ENCODE results near the gene TAF6.

Gene TAF6

GRCh38 chr7:100127866-100128636 is 8.9 kb upstream of the TAF6 start:
- Histone ChIP-seq H3K36me3 (ENCODE audit: control insufficient read depth, insufficient read depth, low read length, severe bottlenecking) (peaks cover 4% of the 10 kb centered on the region), H3K4me3 (ENCODE audit: low read length) (peak overlapping the region; percentile 98), H3K4me1 (ENCODE audit: control insufficient read depth, insufficient read depth, low read length) (peaks cover 19% of the 10 kb centered on the region), H3K27me3 (replicated peaks; ENCODE audit: control insufficient read depth, insufficient read depth, low read length) (no peaks in the 10 kb centered on the region), H3K9me3 (ENCODE audit: control insufficient read depth, low read length) (no peaks in the 10 kb centered on the region), H3K9ac (ENCODE audit: low read length) (peak overlapping the region; percentile 98)
- peak; percentile 24 for DNase-seq (ENCODE audit: low read depth)

GRCh38 chr7:100126931-100127865 is 8.0 kb upstream of the TAF6 start, which contains the start of gene MBLAC1:
MBLAC1 (plus strand) TSS chr7:100126967; CDS start chr7:100127396, 429 bp downstream.
- peaks cover 4% of the 10 kb centered on the region for H3K36me3 ChIP-seq (ENCODE audit: control insufficient read depth, insufficient read depth, low read length, severe bottlenecking)
- H3K4me1 ChIP-seq (ENCODE audit: control insufficient read depth, insufficient read depth, low read length) = peaks cover 15% of the 10 kb centered on the region
- peak; percentile 96 for DNase-seq (ENCODE audit: low read depth)

GRCh38 chr7:100126239-100126930 is 7.2 kb upstream of the TAF6 start:
- Histone ChIP-seq H3K9ac (ENCODE audit: low read length) (peak overlapping the region; percentile 98), H3K4me3 (ENCODE audit: low read length) (peak overlapping the region; percentile 98), H3K27me3 (replicated peaks; ENCODE audit: control insufficient read depth, insufficient read depth, low read length) (no peaks in the 10 kb centered on the region)

More at GRCh38 chr7:100126931-100127865, 8.0 kb upstream of the TAF6 start, which contains the start of gene MBLAC1:
- H3K9me3 ChIP-seq (ENCODE audit: control insufficient read depth, low read length) = no peaks in the 10 kb centered on the region
- peak within 1 kb of the TSS; percentile 98 for H3K9ac ChIP-seq (ENCODE audit: low read length)
- peak within 1 kb of the TSS; percentile 98 for H3K4me3 ChIP-seq (ENCODE audit: low read length)
- H3K27me3 ChIP-seq (replicated peaks; ENCODE audit: control insufficient read depth, insufficient read depth, low read length) = no peaks in the 10 kb centered on the region

GRCh38 chr7:100124301-100125230 is 5.4 kb upstream of the TAF6 start:
- no peaks in the 10 kb centered on the region for H3K9me3 ChIP-seq (ENCODE audit: control insufficient read depth, low read length)
- no peak overlapping the region for H3K9ac ChIP-seq (ENCODE audit: low read length)
- peaks cover 20% of the 10 kb centered on the region for H3K4me1 ChIP-seq (ENCODE audit: control insufficient read depth, insufficient read depth, low read length)
- DNase-seq (ENCODE audit: low read depth) = no peak
- H3K36me3 ChIP-seq (ENCODE audit: control insufficient read depth, insufficient read depth, low read length, severe bottlenecking) = peaks cover 4% of the 10 kb centered on the region
- H3K4me3 ChIP-seq (ENCODE audit: low read length) = no peak overlapping the region
- H3K27me3 ChIP-seq (replicated peaks; ENCODE audit: control insufficient read depth, insufficient read depth, low read length) = no peaks in the 10 kb centered on the region

More at GRCh38 chr7:100126239-100126930, 7.2 kb upstream of the TAF6 start:
- peaks cover 4% of the 10 kb centered on the region for H3K36me3 ChIP-seq (ENCODE audit: control insufficient read depth, insufficient read depth, low read length, severe bottlenecking)
- no peak for DNase-seq (ENCODE audit: low read depth)
- no peaks in the 10 kb centered on the region for H3K9me3 ChIP-seq (ENCODE audit: control insufficient read depth, low read length)
- peaks cover 15% of the 10 kb centered on the region for H3K4me1 ChIP-seq (ENCODE audit: control insufficient read depth, insufficient read depth, low read length)

- Histone ChIP-seq H3K36me3 (ENCODE audit: control insufficient read depth, insufficient read depth, low read length, severe bottlenecking) (peaks cover 4% of the 10 kb centered on the region), H3K27me3 (replicated peaks; ENCODE audit: control insufficient read depth, insufficient read depth, low read length) (no peaks in the 10 kb centered on the region), H3K9ac (ENCODE audit: low read length) (no peak overlapping the region), H3K9me3 (ENCODE audit: control insufficient read depth, low read length) (no peaks in the 10 kb centered on the region), H3K4me3 (ENCODE audit: low read length) (no peak overlapping the region), H3K4me1 (ENCODE audit: control insufficient read depth, insufficient read depth, low read length) (peaks cover 17% of the 10 kb centered on the region)
- DNase-seq (ENCODE audit: low read depth) = no peak
Measured at GRCh38 chr7:100122568-100122967, 3.4 kb upstream of the TAF6 start.

- no peak for DNase-seq (ENCODE audit: low read depth)
- Histone ChIP-seq H3K4me1 (ENCODE audit: control insufficient read depth, insufficient read depth, low read length) (peaks cover 17% of the 10 kb centered on the region), H3K36me3 (ENCODE audit: control insufficient read depth, insufficient read depth, low read length, severe bottlenecking) (peaks cover 4% of the 10 kb centered on the region)
Measured at GRCh38 chr7:100122067-100122466, 2.9 kb upstream of the TAF6 start.

GRCh38 chr7:100120733-100121036 is 1.5 kb upstream of the TAF6 start:
- Histone ChIP-seq H3K4me1 (ENCODE audit: control insufficient read depth, insufficient read depth, low read length) (peaks cover 13% of the 10 kb centered on the region), H3K9ac (ENCODE audit: low read length) (peak overlapping the region; percentile 92), H3K9me3 (ENCODE audit: control insufficient read depth, low read length) (no peaks in the 10 kb centered on the region), H3K27me3 (replicated peaks; ENCODE audit: control insufficient read depth, insufficient read depth, low read length) (no peaks in the 10 kb centered on the region), H3K4me3 (ENCODE audit: low read length) (peak overlapping the region; percentile 92), H3K36me3 (ENCODE audit: control insufficient read depth, insufficient read depth, low read length, severe bottlenecking) (peaks cover 4% of the 10 kb centered on the region)
- no peak for DNase-seq (ENCODE audit: low read depth)

More at GRCh38 chr7:100122067-100122466, 2.9 kb upstream of the TAF6 start:
- Histone ChIP-seq H3K4me3 (ENCODE audit: low read length) (no peak overlapping the region), H3K9me3 (ENCODE audit: control insufficient read depth, low read length) (no peaks in the 10 kb centered on the region), H3K9ac (ENCODE audit: low read length) (no peak overlapping the region), H3K27me3 (replicated peaks; ENCODE audit: control insufficient read depth, insufficient read depth, low read length) (no peaks in the 10 kb centered on the region)

GRCh38 chr7:100119970-100120732 is 993 bp upstream of the TAF6 start:
- Histone ChIP-seq H3K9me3 (ENCODE audit: control insufficient read depth, low read length) (no peaks in the 10 kb centered on the region), H3K9ac (ENCODE audit: low read length) (peak overlapping the region; percentile 92), H3K4me3 (ENCODE audit: low read length) (peak overlapping the region; percentile 92), H3K36me3 (ENCODE audit: control insufficient read depth, insufficient read depth, low read length, severe bottlenecking) (peaks cover 4% of the 10 kb centered on the region), H3K4me1 (ENCODE audit: control insufficient read depth, insufficient read depth, low read length) (peaks cover 13% of the 10 kb centered on the region), H3K27me3 (replicated peaks; ENCODE audit: control insufficient read depth, insufficient read depth, low read length) (no peaks in the 10 kb centered on the region)
- DNase-seq (ENCODE audit: low read depth) = peak; percentile 79

GRCh38 chr7:100118388-100119071 is 628 bp downstream of the TAF6 start:
- Histone ChIP-seq H3K9me3 (ENCODE audit: control insufficient read depth, low read length) (no peaks in the 10 kb centered on the region), H3K4me3 (ENCODE audit: low read length) (peak overlapping the region; percentile 92), H3K27me3 (replicated peaks; ENCODE audit: control insufficient read depth, insufficient read depth, low read length) (no peaks in the 10 kb centered on the region), H3K4me1 (ENCODE audit: control insufficient read depth, insufficient read depth, low read length) (peaks cover 13% of the 10 kb centered on the region), H3K9ac (ENCODE audit: low read length) (peak overlapping the region; percentile 92), H3K36me3 (ENCODE audit: control insufficient read depth, insufficient read depth, low read length, severe bottlenecking) (peaks cover 6% of the 10 kb centered on the region)
- DNase-seq (ENCODE audit: low read depth) = no peak
